GM18511 (cell line): ENCODE data around the gene MYH11.
"Not testable (repeated sequence)": the region's sequence is repeated elsewhere in the genome, so short reads cannot be mapped to it uniquely, and the experiment has no call there.

Experiments used
- ATAC-seq: cut with Tn5 transposase; IDR thresholded peaks from one replicate; pipeline ENCODE4 v1.9.1; 2021; ENCODE audit warnings: mild to moderate bottlenecking, moderate library complexity; ENCODE audit not compliant: unreplicated experiment

Gene MYH11

DNA sequence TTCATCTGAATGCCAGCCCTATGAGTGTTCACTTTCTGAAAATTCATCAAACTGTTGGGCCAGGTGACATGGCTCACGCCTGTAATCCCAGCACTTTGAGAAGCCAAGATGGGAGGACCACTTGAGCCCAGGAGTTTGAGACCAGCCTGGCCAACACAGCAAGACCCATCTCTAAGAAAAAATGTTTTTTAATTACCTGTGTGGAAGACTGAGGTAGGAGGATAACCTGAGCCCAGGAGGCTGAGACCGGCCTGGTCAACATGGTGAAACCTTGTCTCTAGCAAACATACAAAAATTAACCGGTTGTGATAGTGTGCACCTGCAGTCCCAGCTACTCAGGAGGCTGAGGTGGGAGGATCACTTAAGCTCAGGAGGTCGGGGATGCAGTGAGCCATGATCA is 10.3 kb downstream of the MYH11 start:
- ATAC-seq = no peak

GRCh38 chr16:15843635-15844279 is 13.1 kb downstream of the MYH11 start:
- no peak for ATAC-seq

- not testable (repeated sequence) for ATAC-seq
These were observed 17.6 kb downstream of the MYH11 start for GRCh38 chr16:15839204-15839603.

DNA sequence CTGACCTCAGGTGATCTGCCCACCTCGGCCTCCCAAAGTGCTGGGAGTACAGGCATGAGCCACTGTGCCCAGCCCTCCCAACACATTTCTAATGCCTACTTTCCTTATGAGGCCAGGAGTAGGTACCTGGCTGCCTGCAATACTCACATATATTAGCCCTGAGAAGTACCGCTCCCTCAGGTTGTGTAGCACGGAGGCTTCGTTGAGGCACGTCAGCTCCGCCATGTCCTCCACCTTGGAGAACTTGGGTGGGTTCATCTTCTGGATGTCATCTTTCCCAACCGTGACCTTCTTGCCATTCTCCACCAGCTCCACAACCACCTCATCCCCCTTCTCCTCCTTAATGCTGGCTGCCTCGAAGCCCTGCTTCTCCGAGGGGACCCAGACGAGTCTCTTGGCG is 19.1 kb downstream of the MYH11 start:
- ATAC-seq = no peak

- ATAC-seq = no peak
These were observed 19.7 kb downstream of the MYH11 start for GRCh38 chr16:15836965-15837611.

- ATAC-seq = no peak
These were observed 20.8 kb downstream of the MYH11 start for GRCh38 chr16:15836074-15836473.

DNA sequence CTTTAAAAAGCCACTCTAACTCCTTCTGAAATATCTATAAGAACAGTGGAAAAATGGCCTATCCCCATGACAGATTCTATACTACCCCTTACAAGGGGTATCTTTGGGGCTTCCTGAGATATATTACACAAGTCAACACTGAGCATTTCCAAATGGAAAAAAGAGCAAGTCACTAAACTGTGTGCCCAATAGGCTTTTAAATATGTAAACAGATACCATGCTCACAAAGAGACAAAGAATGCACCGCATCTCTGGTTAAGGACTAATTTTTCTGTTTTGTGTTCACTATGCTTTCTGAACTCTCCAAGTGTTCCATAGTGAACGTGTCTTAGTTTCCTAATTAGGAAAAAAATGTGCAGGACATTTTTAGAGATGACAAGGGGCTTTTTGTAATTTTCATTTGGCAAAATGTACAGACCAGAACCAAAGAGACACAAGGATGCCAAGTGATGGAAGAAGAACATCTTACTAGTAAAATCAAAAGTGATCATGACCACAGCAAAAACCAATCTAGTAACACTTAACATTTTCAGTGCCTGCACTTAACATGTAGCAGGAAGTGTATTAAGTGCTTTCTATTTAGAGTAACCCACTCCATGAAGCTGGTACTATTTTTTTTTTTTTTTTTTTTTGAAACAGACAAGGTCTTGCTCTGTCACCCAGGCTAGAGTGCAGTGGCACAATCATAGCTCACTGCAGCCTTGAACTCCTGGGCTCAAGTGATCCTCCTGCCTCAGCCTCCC is 21.5 kb downstream of the MYH11 start:
- no peak for ATAC-seq

DNA sequence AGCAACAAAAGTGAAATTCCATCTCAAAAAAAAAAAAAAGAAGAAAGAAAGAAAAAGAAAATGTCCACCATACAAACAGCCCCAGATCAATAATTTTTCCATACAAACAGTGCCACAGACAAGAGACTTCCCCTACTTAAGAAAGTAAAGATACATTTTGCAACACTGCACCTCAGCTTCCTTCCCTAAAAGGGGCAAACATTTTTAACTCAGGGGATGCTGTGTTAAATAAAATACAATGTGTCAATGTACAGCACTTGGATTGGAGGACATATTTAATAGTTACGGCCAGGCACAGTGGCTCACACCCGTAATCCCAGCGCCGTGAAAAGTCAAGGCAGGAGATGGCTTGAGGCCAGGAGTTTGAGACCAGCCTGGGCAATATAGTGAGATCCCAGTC is 22.3 kb downstream of the MYH11 start:
- no peak for ATAC-seq

- no peak for ATAC-seq
These were observed 23.3 kb downstream of the MYH11 start for GRCh38 chr16:15833541-15833940.

- ATAC-seq = no peak
These were observed 24.6 kb downstream of the MYH11 start for GRCh38 chr16:15832241-15832640.

- ATAC-seq = no peak
These were observed 25.9 kb downstream of the MYH11 start for GRCh38 chr16:15830832-15831451.

DNA sequence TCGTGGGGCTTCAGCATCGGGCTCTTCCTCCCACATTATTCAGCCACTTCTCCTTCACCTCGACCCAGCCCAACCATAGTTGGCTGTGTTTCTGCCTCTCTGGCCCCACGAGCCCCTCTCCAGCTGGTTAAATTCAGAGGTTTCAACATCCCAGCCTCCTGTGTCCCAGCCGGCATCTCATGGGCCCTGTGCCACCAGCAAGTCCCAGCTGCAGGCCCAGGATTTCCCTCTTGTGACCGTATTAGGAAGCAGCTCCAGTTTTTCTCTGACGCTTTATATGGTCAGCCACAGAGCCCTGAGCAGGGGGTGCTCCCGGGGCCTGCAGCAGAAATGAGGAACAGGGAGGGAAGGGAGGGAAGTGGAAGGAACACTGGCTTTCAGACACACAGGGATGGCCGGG is 27.4 kb downstream of the MYH11 start:
- no peak for ATAC-seq

DNA sequence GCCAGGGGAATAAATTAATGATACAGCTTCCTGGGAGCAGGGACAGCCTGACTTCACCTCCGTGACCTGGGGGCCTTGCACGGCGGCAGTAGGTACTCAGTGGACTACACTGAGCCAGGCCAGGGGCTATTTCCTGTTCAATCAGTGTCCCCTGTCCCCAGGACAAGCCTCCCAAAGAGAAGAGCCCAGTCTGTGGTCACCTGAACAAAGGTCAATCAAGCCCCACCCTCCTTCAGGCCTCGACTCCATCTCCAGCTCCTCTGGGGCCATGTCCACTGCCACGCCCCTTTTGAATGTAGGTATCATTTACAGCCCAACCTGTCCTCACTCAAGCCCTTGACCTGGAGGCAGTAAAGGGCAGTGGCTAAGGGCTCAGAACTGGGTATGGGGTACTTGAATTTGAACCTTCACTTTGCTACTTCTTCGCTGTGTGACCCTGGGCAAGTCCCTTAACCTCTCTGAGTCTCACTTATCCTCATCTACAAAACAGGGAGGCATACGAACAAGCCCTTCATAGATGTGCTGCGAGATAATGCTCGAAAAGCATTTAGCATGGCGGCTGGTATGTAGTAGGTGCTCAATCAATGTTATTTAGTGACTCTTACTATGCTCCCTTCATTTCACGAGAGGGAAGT is 29.0 kb downstream of the MYH11 start:
- ATAC-seq = no peak

DNA sequence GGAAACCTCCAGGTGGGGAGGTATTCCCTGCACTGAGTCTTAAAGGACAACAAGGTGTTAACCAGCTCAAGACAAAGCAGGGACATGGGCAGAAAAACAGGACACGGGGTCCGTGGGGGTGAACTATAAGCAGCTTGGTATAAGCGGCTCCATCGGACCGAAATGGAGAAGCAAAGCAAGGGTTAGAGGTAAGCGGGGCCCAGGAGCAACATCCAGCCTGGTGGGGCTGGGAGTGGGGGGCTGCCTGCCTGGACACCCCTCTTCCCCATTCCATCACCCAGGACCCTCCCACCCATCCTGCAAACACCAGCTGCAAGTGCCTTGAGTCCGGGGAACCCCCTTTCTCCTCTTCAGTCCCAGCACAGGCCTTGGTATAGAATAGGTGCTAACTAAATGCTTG is 29.5 kb downstream of the MYH11 start:
- no peak for ATAC-seq

- ATAC-seq = no peak
These were observed 31.0 kb downstream of the MYH11 start for GRCh38 chr16:15825750-15826305.

- no peak for ATAC-seq
These were observed 33.9 kb downstream of the MYH11 start for GRCh38 chr16:15822957-15823356.

DNA sequence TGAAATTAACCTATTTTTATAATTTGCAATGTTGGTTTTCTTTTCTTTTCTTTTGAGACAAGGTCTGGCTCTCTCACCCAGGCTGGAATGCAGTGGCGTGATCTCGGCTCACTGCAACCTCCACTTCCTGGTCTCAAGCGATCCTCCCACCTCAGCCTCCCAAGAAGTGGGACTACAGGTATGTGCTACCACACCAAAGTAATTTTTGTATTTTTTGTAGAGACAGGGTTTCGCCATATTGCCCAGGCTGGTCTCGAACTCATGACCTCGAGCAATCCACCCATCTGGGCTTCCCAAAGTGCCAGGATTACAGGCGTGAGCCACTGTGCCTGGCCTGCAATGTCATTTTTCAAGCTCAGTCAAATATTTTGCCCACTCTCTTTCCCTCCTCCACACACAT is 36.0 kb downstream of the MYH11 start:
- no peak for ATAC-seq

DNA sequence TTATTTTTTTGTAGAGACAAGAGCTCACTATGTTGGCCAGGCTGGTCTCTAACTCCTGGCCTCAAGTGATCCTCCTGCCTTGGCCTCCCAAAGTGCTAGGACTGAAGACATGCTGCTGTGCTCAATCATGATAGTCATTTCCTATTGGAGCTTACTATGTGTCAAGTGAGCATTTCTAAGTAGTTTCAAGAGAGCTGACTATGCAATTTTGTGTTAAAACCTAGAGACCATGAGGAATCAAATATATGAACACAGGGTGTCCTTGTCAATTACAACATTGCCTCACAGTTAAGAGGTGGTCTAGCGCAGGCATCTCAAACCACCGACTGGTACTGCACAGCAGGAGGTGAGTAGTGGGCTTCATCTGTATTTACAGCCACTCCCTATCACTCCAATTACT is 37.8 kb downstream of the MYH11 start:
- no peak for ATAC-seq

- ATAC-seq = no peak
These were observed 39.4 kb downstream of the MYH11 start for GRCh38 chr16:15817446-15817845.

- no peak for ATAC-seq
These were observed 40.6 kb downstream of the MYH11 start for GRCh38 chr16:15816228-15816627.

DNA sequence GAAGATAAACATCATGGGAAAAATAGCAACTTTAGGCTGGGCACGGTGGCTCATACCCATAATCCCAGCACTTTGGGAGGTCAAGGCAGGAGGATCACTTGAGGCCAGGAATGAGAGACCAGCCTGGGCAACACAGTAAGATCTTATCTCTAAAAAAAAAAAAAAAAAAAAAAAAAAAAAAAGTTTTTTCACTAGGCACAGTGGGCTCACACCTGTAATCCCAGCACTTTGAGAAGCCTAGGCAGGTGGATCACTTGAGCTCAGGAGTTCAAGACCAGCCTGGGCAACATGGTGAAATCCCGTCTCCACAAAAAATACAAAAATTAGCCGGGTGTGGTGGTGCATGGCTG is 44.5 kb downstream of the MYH11 start:
- ATAC-seq = not testable (repeated sequence)
